ENCODE data around the gene FAU. TPM values are rescaled to one million over a fixed set of nuclear protein-coding genes. Genes with fewer than 3 reads are reported as not detected.
"Not testable (repeated sequence)": the region's sequence is repeated elsewhere in the genome, so short reads cannot be mapped to it uniquely, and the experiment has no call there.

The FAU gene
- total RNA-seq, 1 donor from 2014 or later, result 511 TPM

DNA sequence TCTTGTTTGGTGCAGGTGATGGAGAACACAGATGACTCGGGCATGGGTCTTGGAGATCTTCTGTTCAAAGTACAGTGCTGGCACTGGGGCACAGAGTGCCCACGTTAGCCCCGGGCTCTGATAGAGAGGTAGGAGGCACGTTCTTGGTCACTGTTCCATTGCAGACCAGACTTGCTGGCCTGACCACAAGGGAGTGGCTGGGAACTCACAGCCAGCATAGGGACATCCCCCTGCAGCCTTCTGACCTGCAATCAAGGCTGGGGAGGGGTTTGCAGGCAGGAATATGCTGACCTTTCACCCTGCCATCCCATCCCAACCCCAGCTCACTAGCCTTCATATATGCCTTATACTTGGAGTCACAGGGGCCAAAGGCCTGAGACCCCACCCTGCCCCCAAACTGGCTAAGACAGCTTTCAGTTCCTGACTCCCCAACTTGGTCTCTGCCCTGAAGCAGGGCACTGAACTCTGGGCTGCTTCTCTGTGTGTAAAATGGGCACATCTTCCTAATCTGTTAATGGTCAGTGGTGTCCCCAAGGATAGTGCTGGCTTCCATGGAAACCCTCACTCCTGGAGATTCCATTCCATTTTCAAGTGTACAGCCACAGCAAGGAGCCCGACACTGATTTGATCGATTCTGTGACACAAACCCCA is 4.8 kb upstream of the FAU start:
- no peak for DNase-seq (ENCODE audit: low spot score)
- intact Hi-C loops (cut with DNase I), result no loop called here

DNA sequence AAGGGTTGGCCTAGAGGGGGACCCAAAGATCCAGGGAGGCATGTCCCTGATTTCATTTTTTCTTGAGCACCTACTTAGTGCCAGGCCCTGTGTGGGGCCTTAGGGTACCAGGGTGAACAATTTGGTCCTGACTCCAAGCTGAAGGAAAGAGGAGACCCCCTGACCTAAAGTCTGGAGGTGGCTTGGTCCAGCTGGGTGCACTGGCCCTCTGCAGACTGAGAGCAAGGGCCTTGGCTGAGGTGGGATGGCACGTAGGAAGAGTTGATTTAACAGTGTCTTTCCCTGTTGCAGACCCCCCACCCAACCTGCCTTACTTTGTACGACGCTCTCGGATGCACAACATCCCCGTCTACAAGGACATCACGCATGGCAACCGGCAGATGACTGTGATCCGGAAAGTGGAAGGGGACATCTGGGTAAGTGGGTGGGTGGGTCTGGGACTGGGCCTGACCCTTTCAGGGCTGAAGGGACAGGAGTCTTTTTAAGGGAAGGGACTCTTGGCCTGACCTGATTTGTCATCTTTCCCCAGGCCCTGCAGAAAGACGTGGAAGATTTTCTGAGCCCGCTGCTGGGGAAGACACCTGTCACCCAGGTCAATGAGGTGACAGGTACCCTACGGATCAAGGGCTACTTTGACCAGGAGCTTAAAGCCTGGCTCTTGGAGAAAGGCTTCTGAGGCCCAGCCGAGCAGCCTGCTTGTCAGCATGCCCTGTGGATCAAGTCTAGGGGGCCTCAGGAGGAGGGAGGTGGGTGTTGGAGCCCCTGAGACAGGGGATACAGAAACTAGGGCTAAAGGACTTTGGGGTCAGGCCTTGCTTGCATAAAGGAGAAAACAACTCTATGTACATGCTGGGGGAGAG is 3.5 kb upstream of the FAU start:
- DNase-seq (ENCODE audit: low spot score), result no peak
- intact Hi-C loops (cut with DNase I), result no loop called here

DNA sequence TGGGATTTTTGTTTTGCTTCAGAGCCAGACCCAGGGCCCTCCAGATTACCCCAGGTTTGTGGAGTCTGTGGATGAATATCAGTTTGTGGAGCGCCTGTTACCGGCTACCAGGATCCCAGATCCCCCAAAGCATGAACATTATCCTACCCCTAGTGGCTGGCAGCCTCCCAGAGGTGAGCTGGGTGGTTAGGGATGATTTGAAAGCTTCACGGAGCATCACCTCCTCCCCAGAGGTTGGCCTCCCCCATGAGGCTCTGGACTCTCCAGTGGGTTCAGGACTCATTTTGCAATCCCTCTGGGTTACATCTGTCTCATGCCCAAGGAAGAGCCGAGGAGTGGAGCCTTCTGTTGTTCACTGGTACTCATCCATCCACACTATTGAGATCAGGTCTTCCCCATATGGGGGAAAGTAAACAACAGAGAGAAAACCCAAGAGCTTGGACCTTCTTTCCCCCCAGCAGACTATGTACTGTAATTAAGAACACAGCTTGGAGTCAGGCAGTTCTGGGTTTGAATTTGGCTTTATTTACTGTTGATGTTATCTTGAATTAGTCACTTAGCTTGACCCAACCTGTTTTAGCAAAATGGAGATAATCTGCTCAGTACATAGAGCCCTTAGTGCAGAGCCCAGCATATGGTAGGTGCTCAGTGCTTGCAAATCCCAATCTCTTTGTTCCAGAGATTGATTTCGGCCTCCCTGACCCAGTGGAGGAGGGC is 2.7 kb upstream of the FAU start:
- no peak for DNase-seq (ENCODE audit: low spot score)
- intact Hi-C loops (cut with DNase I), result no loop called here

DNA sequence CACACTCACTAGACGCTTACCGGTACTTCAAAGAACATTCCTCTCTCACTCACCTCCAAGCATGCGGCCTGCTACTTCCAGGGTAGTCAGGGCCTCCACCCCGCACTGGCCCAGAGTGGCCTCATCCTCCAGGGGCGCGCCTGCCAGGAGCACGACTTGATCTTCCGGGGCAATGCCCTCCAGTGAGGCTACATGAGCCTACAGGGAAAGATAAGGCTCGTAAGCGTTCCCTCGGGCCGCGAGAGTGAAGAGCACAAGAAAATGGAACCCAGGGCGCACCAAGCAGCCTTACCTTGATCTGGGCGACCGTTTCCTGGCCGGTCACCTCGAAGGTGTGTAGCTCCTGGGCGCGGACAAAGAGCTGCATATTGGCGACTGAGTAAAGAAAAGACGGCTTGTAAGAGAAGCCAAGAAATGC is 478 bp downstream of the FAU start:
- intact Hi-C loops (cut with DNase I), result no loop called here
- DNase-seq (ENCODE audit: low spot score), result no peak

DNA sequence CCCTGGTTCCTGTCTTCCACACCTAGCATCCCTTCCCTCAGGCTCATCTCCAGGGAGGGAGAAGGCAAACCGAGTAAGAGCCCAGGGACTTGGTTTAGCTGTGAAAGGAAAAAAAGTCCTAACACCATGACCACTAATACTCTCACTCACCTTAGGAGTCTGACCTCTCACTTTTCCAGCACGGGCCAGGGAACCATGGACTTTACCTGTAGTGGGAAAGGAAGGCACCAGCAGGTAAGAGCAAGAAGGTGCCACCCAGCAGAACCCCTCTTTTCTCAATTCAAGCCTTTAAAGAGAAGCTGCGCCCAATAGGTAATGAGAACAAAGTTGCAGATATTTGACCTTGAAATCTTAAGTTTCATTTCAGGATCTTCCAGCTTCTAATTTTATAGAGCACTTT is 1.1 kb downstream of the FAU start:
- intact Hi-C loops (cut with DNase I), result no loop called here
- DNase-seq (ENCODE audit: low spot score), result no peak

DNA sequence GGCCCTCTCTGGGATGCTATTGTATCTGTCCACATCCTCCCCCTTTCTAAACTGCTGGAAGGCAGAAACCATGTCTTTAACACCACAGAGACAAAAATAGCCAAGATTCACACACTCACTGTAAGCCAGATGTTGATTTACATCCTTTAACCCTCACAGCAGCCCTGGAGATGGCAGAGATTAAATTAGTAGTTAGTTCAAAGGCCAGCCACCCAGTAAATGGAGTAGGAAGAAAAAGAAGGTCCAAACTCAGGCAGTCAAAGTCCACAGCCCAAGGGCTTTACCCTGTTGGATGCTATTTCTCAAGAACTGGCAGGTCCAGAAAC is 2.3 kb downstream of the FAU start:
- intact Hi-C loops (cut with DNase I), result loop anchor here (2.0 to 5.0 kb wide), 3 partner anchors 77 to 271 kb away; partner anchors contain the start of genes ARL2 and SAC3D1
- DNase-seq (ENCODE audit: low spot score), result no peak

DNA sequence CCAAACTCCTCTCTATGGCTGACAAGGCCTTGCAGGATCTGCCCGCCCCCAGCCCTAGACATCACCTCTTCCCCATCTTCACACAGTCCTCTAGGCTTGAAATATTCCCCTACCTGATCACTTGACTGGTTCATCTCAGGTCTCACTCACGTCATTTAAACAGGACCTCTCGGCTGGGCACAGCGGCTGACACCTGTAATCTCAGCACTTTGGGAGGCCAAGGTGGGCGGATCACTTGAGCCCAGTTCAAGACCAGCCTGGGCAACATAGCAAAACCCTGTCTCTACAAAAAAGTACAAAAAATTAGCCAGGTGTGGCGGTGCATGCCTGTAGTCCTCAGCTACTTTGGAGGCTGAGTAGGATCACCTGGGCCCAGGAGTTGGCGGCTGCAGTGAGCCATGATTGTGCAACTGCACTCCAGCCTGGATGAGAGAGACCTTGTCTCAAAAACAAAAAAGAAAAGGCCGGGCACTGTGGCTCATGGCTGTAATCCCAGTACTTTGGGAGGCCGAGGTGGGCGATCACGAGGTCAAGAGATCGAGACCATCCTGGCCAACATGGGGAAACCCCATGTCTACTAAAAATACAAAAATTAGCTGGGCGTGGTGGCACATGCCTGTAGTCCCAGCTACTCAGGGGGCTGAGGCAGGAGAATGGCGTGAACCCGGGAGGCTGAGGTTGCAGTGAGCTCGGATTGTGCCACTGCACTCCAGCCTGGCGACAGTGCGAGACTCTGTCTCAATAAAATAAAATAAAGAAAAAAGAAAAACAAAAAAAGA is 2.9 kb downstream of the FAU start:
- DNase-seq (ENCODE audit: low spot score), result not testable (repeated sequence)
- intact Hi-C loops (cut with DNase I), result loop anchor here (2.0 to 5.0 kb wide), 3 partner anchors 77 to 270 kb away; partner anchors contain the start of genes ARL2 and SAC3D1

DNA sequence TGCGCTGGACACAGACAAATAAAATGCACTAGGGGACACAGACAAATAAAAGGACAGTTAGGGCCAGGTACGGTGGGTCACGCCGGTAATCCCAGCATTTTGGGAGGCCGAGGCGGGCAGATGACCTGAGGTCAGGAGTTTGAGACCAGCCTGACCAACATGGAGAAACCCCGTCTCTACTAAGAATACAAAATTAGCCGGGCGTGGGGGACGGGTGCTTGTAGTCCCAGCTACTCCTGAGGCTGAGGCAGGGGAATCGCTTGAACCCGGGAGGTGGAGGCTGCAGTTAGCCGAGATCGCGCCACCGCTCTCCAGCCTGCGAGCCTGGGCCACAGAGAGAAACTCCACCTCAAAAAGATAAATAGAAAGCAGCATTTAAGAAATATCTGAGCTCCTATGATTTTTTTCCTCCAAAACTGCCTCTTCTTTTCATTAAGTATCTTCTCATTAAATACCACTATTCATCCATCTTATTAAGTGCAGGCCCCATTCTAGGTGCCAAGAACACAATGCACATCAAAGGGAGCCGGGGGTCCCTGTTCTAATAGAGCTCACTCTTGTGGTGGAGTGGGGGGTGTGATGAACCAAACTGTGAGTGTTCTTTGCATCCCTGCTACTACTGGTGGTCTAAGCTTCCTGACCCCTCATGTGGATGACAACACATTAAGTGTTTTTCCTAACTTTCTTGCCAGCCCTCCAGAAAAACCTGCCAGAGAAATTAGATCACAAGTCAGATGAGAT is 3.7 kb downstream of the FAU start:
- intact Hi-C loops (cut with DNase I), result loop anchor here (2.0 to 5.0 kb wide), 3 partner anchors 76 to 269 kb away; partner anchors contain the start of genes ARL2 and SAC3D1
- no peak for DNase-seq (ENCODE audit: low spot score)

DNA sequence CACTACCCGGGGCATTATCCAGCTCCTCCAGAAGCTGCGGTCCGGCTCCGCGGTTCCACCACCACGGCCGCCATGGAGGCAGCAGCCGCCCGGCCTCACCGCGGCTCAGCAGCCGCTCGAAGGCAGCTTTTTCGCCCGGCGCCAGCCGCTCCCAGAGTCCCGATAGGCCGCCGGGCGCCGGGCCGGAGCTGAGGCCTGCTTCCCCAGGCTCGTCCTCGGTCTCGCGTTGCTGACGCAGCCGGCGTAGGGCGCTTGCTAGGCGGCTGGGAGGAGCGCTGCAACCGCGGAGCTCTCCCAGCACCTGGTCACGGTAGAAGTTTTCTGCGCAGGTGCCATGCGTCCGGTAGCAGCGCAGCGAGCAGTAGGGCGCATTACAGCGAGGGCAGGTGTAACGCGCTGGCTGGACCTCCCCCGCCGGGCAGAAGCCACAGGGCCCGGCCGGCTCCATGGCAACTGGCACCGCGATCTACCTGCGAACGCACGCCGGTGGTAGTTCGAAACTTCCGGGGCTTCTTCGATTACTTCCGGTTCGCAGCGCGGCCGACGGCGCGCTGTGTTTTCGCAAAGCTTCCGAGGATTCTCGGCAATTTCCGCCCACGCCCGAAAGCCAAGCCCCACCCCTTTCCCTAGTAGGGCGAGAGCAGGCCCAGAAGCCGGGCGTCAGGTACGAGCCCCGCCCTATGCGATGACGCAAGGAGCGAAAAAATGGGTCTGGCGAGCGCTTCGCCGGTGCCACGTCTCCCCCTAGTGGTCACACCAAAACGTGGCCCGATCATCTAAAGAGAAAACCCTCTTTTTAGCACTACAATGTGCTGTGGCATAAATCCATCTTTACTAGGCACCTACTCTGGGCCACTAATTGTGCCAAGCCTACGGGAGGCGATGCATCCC is 4.5 kb downstream of the FAU start, which contains the start of gene ZNHIT2:
TSS of gene ZNHIT2 (minus strand) at position 496 of the 891 bp plus-strand sequence. CDS start at position 448, 48 bp downstream.
- peak; percentile 100 for DNase-seq (ENCODE audit: low spot score)
- intact Hi-C loops (cut with DNase I), result loop anchor here (2.0 to 5.0 kb wide), 4 partner anchors 33 to 269 kb away; partner anchors contain the start of genes ARL2, CDCA5, SAC3D1 and ZFPL1

DNA sequence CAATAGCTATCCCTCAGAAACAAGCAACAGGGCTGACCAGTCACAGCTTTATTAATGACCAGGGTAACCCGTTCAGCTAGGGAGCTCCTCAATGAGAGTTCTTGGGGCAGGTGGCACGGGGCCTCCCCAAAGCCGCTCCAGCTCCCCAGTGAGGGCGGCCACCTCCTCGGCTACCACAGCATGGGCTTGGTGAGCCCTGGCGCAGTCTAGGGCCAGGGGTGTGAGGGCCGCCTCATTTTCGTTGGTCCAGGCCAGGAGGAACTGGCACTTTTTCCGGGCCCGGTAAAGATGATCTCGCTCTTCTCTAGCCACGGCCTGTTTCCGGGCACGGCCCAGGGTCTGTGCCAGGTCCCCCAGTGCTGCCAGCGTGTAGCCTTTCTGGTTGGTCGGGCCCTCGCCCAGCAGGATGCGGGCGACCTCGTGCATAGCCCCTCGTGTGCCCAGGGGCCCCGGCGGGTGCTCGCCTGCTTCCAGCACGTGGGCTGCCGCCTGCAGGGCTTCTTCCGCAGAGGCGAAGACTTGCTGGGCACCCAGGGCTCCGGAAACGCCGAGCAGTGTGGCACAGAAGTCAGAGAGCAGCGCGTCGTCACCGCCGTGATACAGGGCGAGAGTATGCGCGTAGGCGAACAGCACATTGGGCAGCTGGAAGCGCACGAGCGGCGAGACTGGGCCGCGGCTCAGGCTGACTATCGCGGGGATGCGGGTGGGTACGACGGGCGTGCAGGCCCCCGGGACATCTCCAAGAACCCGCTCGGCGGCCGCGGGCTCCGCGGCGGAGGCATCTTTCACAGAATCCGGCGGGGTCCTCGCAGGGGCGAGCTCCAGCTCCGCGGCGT is 5.3 kb downstream of the FAU start:
- intact Hi-C loops (cut with DNase I), result loop anchor here (2.0 to 5.0 kb wide), 3 partner anchors 32 to 104 kb away; partner anchors contain the start of genes ARL2, CDCA5, SAC3D1 and ZFPL1
- no peak for DNase-seq (ENCODE audit: low spot score)

DNA sequence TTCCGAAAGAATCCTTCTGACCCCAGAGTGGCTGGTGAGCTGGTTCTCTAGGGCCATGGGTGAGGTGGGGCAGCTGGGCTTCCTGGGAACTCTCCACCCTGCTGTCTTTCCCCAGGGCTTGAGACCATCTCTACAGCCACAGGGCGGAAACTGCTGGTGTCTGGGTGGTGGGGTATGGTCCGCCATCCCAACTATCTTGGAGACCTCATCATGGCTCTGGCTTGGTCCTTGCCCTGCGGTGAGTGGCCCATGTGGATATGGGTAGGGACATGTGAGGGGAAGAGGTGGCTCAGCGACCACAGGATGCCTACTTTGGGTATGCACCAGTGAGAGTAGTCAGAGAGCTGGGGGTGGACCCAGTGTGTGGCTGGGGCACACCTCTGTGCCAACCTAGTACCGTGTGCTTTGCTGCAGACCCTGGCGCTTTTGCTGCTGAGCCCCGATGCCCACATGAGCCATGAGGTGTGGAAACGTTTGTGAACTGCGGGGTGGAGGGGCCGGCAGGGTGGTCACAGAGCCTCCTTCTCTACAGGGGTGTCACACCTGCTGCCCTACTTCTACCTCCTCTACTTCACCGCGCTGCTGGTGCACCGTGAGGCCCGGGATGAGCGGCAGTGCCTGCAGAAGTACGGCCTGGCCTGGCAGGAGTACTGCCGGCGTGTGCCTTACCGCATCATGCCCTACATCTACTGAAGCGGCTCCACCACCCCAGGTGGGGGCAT is 6.4 kb downstream of the FAU start:
- intact Hi-C loops (cut with DNase I), result loop anchor here (2.0 to 5.0 kb wide), 3 partner anchors 31 to 103 kb away; partner anchors contain the start of genes ARL2, CDCA5, SAC3D1 and ZFPL1
- no peak for DNase-seq (ENCODE audit: low spot score)

DNA sequence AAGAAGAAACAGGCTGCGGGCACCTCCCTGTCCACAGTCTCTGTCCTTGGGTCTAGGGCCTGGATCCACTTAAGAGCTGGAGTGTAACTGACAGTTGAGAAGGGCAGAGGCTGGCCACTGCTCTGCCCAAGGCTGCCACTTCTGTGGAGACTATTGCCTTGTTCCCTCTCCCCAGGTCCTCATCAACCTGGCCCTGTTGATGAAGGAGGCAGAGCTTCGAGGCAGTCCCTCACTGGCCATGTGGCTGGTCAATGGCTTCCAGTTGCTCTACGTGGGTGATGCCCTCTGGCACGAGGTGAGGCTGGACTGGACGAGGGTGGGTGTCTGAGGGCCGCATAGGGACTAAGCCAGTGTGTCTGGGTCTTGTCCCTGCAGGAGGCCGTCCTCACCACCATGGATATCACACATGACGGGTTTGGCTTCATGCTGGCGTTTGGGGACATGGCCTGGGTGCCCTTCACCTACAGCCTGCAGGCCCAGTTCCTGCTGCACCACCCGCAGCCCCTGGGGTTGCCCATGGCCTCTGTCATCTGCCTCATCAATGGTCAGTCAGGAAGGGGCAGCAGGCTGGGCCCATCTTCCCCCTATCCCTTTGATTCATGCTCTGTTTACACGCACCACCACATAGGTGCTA is 7.3 kb downstream of the FAU start:
- intact Hi-C loops (cut with DNase I), result loop anchor here (5.0 kb wide), 2 partner anchors 72 to 102 kb away; partner anchors contain the start of genes ARL2 and SAC3D1
- no peak for DNase-seq (ENCODE audit: low spot score)

DNA sequence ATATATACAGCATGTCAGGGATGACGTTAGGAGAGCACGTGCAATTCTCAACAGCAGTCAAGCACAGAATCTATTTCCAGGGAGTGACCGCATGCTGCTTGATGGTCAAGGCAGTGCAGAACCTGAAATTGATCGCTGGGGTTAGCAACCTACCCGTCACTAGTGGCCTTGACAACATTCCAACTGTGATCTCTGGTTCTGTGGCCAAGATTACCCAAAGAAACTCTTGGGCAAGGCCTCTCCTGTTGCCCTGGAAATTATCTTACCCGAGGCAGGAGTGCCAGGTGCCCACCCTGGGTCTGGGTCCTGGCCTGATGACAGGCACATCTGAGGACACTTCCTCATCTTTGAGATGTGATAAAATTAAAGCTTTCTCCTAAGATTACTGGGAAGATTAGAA is 8.1 kb downstream of the FAU start:
- DNase-seq (ENCODE audit: low spot score), result no peak
- intact Hi-C loops (cut with DNase I), result no loop called here

DNA sequence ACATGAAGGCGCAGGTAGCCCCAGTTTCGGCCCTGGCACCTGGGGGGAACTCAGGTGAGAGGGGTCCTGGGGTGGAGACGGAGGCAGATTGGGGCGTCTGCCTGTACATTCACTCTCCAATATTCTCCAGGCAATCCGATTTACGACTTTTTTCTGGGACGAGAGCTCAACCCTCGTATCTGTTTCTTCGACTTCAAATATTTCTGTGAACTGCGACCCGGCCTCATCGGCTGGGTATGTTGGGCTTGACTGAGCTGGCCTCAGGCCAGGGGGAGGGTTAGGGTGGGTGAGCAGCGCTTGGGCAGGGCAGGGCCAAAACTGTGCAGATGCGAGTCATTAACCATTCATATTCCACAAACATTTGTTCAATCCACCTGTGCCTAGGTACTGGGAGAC is 8.6 kb downstream of the FAU start:
- DNase-seq (ENCODE audit: low spot score), result no peak

DNA sequence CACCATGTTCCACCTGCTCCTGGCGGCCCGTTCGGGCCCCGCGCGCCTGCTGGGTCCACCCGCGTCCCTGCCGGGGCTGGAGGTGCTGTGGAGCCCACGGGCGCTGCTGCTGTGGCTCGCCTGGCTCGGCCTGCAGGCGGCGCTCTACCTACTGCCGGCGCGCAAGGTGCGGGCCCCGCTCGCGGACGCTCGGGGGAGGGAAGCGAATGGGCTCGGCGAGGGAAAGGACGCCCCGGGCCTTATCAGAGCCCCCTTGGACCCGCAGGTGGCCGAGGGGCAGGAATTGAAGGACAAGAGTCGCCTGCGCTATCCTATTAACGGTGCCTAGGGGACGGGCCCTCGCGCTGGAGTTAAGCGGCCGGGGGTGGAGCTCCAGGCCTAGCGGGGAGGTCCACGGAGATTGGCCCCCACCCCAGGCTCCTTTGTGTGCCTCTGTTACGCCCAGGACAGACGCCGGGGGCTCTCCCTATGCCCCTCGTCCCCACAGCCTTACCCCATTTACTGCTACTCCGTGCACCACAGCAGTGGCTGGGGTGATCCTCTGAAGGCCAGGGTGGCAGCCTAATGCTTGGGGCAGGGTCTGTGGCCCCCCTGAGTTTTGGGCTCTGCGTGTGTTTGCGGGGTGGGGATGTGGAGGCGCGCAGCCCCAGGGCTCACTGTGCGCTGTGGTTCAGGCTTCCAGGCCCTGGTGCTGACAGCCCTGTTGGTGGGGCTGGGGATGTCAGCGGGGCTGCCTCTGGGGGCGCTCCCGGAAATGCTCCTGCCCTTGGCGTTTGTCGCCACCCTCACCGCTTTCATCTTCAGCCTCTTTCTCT is 9.2 kb downstream of the FAU start:
- DNase-seq (ENCODE audit: low spot score), result no peak
- intact Hi-C loops (cut with DNase I), result no loop called here

More for the DNA sequence above, 8.6 kb downstream of the FAU start:
- intact Hi-C loops (cut with DNase I), result no loop called here

All from cardiac septum (tissue), 1 donor.